NCI-H128 (cell line): ENCODE results near the gene CSN2.

ENCODE experiments used
- DNase-seq: peaks from one replicate; lab custom pipeline; 2025; ENCODE audit not compliant: unreplicated experiment; lab: John Stamatoyannopoulos, UW

Gene CSN2

GRCh38 chr4:69907151-69907550, 58.4 kb downstream of the CSN2 start:
- DNase-seq = no peak
